GM23248 (cell line): ENCODE data around the gene CDC23.

Source experiments
- EZH2 ChIP-seq: fragments of 200-600 bp; sonication (generic); IDR thresholded peaks from 2 replicates; pipeline ENCODE4 v1.6.1; 2018; ENCODE audit warnings: antibody characterized with exemption, mild to moderate bottlenecking; ENCODE audit not compliant: insufficient read depth, poor library complexity, severe bottlenecking
- EZH2phosphoT487 ChIP-seq: fragments of 200-600 bp; sonication (generic); IDR thresholded peaks from 2 replicates; pipeline ENCODE4 v1.6.1; 2018; ENCODE audit warnings: antibody characterized with exemption, moderate library complexity, mild to moderate bottlenecking, low read depth; ENCODE audit not compliant: insufficient read depth

DNA sequence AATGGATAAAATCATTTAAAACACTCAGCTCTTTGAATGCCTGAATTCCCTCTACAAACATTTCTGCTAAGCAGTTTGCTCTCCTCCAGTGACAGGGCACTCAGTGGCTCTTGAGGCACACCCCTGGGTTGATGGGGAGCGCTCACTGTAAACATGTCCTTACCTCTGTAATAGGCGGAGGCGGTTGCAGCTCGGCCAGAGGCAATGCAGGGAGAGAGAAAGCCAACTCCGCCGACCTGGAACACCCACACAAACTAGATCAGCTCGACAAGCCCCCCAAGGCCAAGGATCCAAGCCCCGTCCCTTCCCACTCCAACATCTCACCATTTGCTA is 329 bp downstream of the CDC23 start:
- TF ChIP-seq EZH2phosphoT487 (no peak), EZH2 (no peak)
